HG03097 (cell line): ENCODE measurements around the gene MRPL21.

Experiments used
- ATAC-seq: cut with Tn5 transposase; IDR thresholded peaks from one replicate; pipeline ENCODE4 v1.9.1; 2021; ENCODE audit not compliant: unreplicated experiment, low FRiP score

MRPL21 gene

GRCh38 chr11:68843703-68844312, 59.8 kb downstream of the MRPL21 start:
- peak; percentile 44 for ATAC-seq

GRCh38 chr11:68843052-68843561, 60.5 kb downstream of the MRPL21 start:
- ATAC-seq: no peak

- no peak for ATAC-seq
Measured at GRCh38 chr11:68842427-68843051, 61.1 kb downstream of the MRPL21 start.

- no peak for ATAC-seq
Measured at GRCh38 chr11:68841718-68842426, 61.8 kb downstream of the MRPL21 start, which contains the start of gene CPT1A. TSS of gene CPT1A (minus strand) at chr11:68841916. CDS start at chr11:68815474, 26,442 bp downstream.
